Daoy (cell line): Measurements from ENCODE around the gene CARMIL3. TPM values are rescaled to one million over a fixed set of nuclear protein-coding genes. Genes with fewer than 3 reads are reported as not detected.

Experiments
- DNase-seq: peaks from one replicate; pipeline ENCODE4 v3.0.0-alpha.2; 2015; ENCODE audit warnings: low read depth
- total RNA-seq: library from RNA; depleted of rRNA; stranded (reverse); fragments of >200 nt; shearing (Covaris generic); gene quantifications from 2 replicates; pipeline ENCODE4 v1.2.3, GENCODE V29; 2014; rRNA removed

The CARMIL3 gene
- total RNA-seq, 1 experiment from 2014 or later, result under 0.01 TPM

DNA sequence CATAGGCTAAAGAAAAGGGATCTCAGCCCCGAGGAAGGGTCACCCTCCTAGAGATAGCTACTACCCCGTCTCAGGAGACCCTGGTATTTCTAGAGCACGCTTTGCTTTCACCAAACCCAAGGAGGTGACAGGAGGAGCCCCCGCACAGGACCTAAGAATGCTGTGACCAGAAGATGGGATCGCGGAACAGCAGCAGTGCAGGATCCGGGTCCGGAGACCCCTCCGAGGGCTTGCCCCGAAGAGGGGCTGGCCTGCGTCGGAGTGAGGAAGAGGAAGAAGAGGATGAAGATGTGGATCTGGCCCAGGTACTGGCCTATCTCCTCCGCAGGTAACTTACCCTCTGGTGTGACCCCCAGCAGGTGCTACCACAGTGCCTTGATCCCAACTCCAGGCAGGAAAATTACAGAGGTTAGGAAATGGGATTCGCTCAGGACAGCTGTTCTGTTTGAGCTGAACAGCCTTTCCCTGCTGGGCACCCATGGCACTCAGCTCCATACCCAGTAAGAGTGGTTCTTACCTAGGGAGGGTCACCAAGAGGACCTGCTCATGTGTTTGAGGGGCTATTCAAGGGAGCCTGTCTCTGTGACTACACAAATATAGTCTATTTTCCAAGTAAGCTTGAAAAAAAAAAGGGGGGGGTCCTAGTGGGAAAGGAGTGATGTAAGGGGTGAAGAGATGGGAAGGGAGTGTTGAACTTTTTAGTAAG, 63.8 kb downstream of the CARMIL3 start:
- DNase-seq, result no peak

DNA sequence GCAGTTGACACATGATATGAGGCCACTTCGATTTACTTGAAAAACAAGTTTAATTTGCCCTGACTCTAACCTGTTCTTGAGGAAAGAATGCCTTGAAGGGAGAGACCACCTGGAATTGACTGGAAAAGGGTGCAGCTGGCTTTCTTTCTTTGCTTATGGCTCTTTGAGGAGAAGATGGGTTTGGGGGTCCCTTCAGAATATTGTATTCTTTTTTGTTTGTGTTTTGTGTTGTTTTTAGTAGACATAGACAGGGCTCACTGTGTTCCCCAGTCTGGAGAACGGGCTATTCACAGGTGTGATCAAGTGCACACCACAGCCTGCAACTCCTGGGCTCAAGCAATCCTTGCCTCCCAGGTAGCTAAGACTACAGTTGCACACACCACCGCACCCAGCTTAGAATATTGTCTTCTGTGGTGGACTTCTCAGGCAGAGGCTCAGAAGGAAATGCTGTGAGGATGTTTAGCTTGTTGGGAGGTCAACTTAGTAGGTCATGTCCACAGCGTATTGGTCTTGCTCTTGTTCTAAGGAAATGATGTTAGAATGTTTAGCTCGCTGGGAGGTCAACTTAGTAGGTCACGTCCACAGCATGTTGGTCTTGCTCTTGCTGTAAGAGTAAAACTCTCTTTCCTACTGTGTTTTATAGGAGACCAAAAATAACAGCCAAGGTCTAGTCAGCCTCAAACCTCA, 64.5 kb downstream of the CARMIL3 start:
- no peak for DNase-seq

GRCh38 chr14:24117179-24117578, 65.4 kb downstream of the CARMIL3 start:
- no peak for DNase-seq

Other genes starting within 250 kb of the CARMIL3 start
- gene DHRS4, start 98.2 kb upstream of the CARMIL3 start, total RNA-seq, result 32.0 and 52.7 TPM in 2 replicates
- gene DHRS4L2, start 63.1 kb upstream of the CARMIL3 start, total RNA-seq, result 10.7 and 18.7 TPM in 2 replicates
- not detected in 2 replicates for gene CPNE6, start 19.6 kb downstream of the CARMIL3 start, total RNA-seq
- gene PCK2, start 42.3 kb downstream of the CARMIL3 start, total RNA-seq, result 6.6 and 12.6 TPM in 2 replicates
- gene DCAF11, start 62.8 kb downstream of the CARMIL3 start, total RNA-seq, result 68.9 and 75.2 TPM in 2 replicates
- 3.1 and 5.9 TPM in 2 replicates for gene NRL, start 62.9 kb downstream of the CARMIL3 start, total RNA-seq
- 2.7 TPM in 1 of 2 replicates, not detected in the other for gene FITM1, start 78.7 kb downstream of the CARMIL3 start, total RNA-seq
- 191 and 208 TPM in 2 replicates for gene PSME1, start 84.2 kb downstream of the CARMIL3 start, total RNA-seq
- 25.4 and 46.5 TPM in 2 replicates for gene EMC9, start 89.6 kb downstream of the CARMIL3 start, total RNA-seq
- gene PSME2, start 94.6 kb downstream of the CARMIL3 start, total RNA-seq, result 241 and 245 TPM in 2 replicates
- 49.7 and 68.1 TPM in 2 replicates for gene RNF31, start 95.5 kb downstream of the CARMIL3 start, total RNA-seq
- 7.9 and 25.5 TPM in 2 replicates for gene IRF9, start 109.3 kb downstream of the CARMIL3 start, total RNA-seq
- not detected in 2 replicates for gene REC8, start 120.1 kb downstream of the CARMIL3 start, total RNA-seq
- 165 and 275 TPM in 2 replicates for gene IPO4, start 136.8 kb downstream of the CARMIL3 start, total RNA-seq
- 91.9 and 98.7 TPM in 2 replicates for gene TM9SF1, start 143.4 kb downstream of the CARMIL3 start, total RNA-seq
- gene TSSK4, start 153.7 kb downstream of the CARMIL3 start, total RNA-seq, result not detected in 2 replicates
- gene CHMP4A, start 161.5 kb downstream of the CARMIL3 start, total RNA-seq, result 60.1 and 89.8 TPM in 2 replicates
- gene MDP1, start 164.1 kb downstream of the CARMIL3 start, total RNA-seq, result 12.7 and 18.9 TPM in 2 replicates
- gene NEDD8, start 180.4 kb downstream of the CARMIL3 start, total RNA-seq, result 308 and 348 TPM in 2 replicates
- gene GMPR2, start 180.9 kb downstream of the CARMIL3 start, total RNA-seq, result 83.3 and 112 TPM in 2 replicates
- 34.6 and 48.3 TPM in 2 replicates for gene TINF2, start 190.6 kb downstream of the CARMIL3 start, total RNA-seq
- gene TGM1, start 211.2 kb downstream of the CARMIL3 start, total RNA-seq, result 0.69 and 2.6 TPM in 2 replicates
- 21.5 and 22.1 TPM in 2 replicates for gene RABGGTA, start 219.6 kb downstream of the CARMIL3 start, total RNA-seq
- 1.7 and 4.9 TPM in 2 replicates for gene DHRS1, start 247.8 kb downstream of the CARMIL3 start, total RNA-seq
- gene NOP9, start 247.8 kb downstream of the CARMIL3 start, total RNA-seq, result 15.8 and 17.1 TPM in 2 replicates